GM23248 (cell line): ENCODE results near the gene EGFR. TPM values are rescaled to one million over a fixed set of nuclear protein-coding genes. Genes with fewer than 3 reads are reported as not detected.

ENCODE experiments used
- DNase-seq: peaks from one replicate; pipeline ENCODE4 v3.0.0-alpha.2; 2015
- H2AFZ ChIP-seq: fragments of 200-600 bp; sonication (generic); 2 replicates; pipeline ENCODE4 v1.6.1; 2016; ENCODE audit warnings: antibody characterized with exemption
- H3F3A ChIP-seq: fragments of 200-600 bp; sonication (generic); 2 replicates; pipeline ENCODE4 v1.6.1; 2016; ENCODE audit warnings: mild to moderate bottlenecking, antibody characterized with exemption, mixed run types; ENCODE audit not compliant: insufficient read depth
- H3K27ac ChIP-seq: fragments of 200-600 bp; sonication (generic); 2 replicates; pipeline ENCODE4 v1.5.1; 2016; ENCODE audit warnings: mild to moderate bottlenecking
- H3K27me3 ChIP-seq: fragments of 200-600 bp; sonication (generic); replicated peaks from 2 replicates; pipeline ENCODE4 v1.6.1; 2016; ENCODE audit warnings: mild to moderate bottlenecking; ENCODE audit not compliant: insufficient read depth
- H3K36me3 ChIP-seq: fragments of 200-600 bp; sonication (generic); 2 replicates; pipeline ENCODE4 v1.6.1; 2016; ENCODE audit warnings: low read depth, mild to moderate bottlenecking
- H3K4me1 ChIP-seq: fragments of 200-600 bp; sonication (generic); 2 replicates; pipeline ENCODE4 v1.6.1; 2016; ENCODE audit warnings: mild to moderate bottlenecking; ENCODE audit not compliant: insufficient read depth
- H3K4me2 ChIP-seq: fragments of 200-600 bp; sonication (generic); one replicate; pipeline ENCODE4 v1.6.1; 2016; ENCODE audit warnings: mild to moderate bottlenecking; ENCODE audit not compliant: unreplicated experiment
- H3K4me3 ChIP-seq: fragments of 200-600 bp; sonication (generic); 2 replicates; pipeline ENCODE4 v1.5.1; 2016; ENCODE audit warnings: mild to moderate bottlenecking
- H3K79me2 ChIP-seq: fragments of 200-600 bp; sonication (generic); 2 replicates; pipeline ENCODE4 v1.6.1; 2016; ENCODE audit warnings: mild to moderate bottlenecking; ENCODE audit not compliant: insufficient read depth
- H3K9ac ChIP-seq: fragments of 200-600 bp; sonication (generic); 2 replicates; pipeline ENCODE4 v1.6.1; 2016; ENCODE audit warnings: mild to moderate bottlenecking
- H3K9me2 ChIP-seq: fragments of 200-600 bp; sonication (generic); 2 replicates; pipeline ENCODE4 v1.6.1; 2016; ENCODE audit warnings: mixed run types, mild to moderate bottlenecking, moderate library complexity; ENCODE audit not compliant: insufficient read depth
- H3K9me3 ChIP-seq: fragments of 200-600 bp; sonication (generic); one replicate; pipeline ENCODE4 v1.6.1; 2017; ENCODE audit warnings: low read depth
- H4K20me1 ChIP-seq: fragments of 200-600 bp; sonication (generic); 2 replicates; pipeline ENCODE4 v1.6.0; 2016; ENCODE audit not compliant: insufficient read depth
- EZH2 ChIP-seq: fragments of 200-600 bp; sonication (generic); IDR thresholded peaks from 2 replicates; pipeline ENCODE4 v1.6.1; 2018; ENCODE audit warnings: antibody characterized with exemption, mild to moderate bottlenecking; ENCODE audit not compliant: insufficient read depth, poor library complexity, severe bottlenecking
- EZH2phosphoT487 ChIP-seq: fragments of 200-600 bp; sonication (generic); IDR thresholded peaks from 2 replicates; pipeline ENCODE4 v1.6.1; 2018; ENCODE audit warnings: antibody characterized with exemption, moderate library complexity, mild to moderate bottlenecking, low read depth; ENCODE audit not compliant: insufficient read depth
- WGBS, 2 experiments: methylation state at CpG; one replicate each; pipeline ENCODE4 v1.1.6; 2015 to 2017; ENCODE audit warnings: low lambda C conversion rate in 2 of 2, low coverage in 1 of 2; ENCODE audit errors: missing lambda C conversion rate in 2 of 2; 5-methylcytosine and 5-hydroxymethylcytosine counted together
- in situ Hi-C: fragments of 300-500 bp; cut with MboI; formaldehyde crosslinking; loops from 2 replicates; pipeline ENCODE4 v1.15.0; 2020
- polyA plus RNA-seq: library from polyadenylated mRNA; unstranded; fragments of >200 nt; fragmentation: Nextera tagmentation; extraction: Ambion mirVana; gene quantifications from 2 replicates; pipeline ENCODE4 v1.2.1, GENCODE V29; 2016
- total RNA-seq: library from RNA; depleted of rRNA; stranded (reverse); fragments of >200 nt; shearing (Covaris generic); gene quantifications from 2 replicates; pipeline ENCODE4 v1.2.3, GENCODE V29; 2014

EGFR gene
- total and polyA plus RNA-seq, 2 experiments from 2014 or later, result 48.7 to 53.5 TPM

- TF ChIP-seq EZH2, result no peak
- no peak for TF ChIP-seq EZH2phosphoT487
- no peak overlapping the region for H3K27ac ChIP-seq
- peaks cover 30% of the 10 kb centered on the region for H3K36me3 ChIP-seq
- no peaks in the 10 kb centered on the region for H3K9me2 ChIP-seq
- peaks cover 16% of the 10 kb centered on the region for H3K4me1 ChIP-seq
- H3K4me2 ChIP-seq, result no peak overlapping the region
- H3K79me2 ChIP-seq, result peaks cover 27% of the 10 kb centered on the region
- H3K9me3 ChIP-seq, result no peaks in the 10 kb centered on the region
- no peak for DNase-seq
- in situ Hi-C loops, result no loop called here
- WGBS, 2 experiments, result 97 to 98% methylated on average over 6 of the region's 6 CpGs
- H3K9ac ChIP-seq, result no peak overlapping the region
- H3K4me3 ChIP-seq, result no peak overlapping the region
- H2AFZ ChIP-seq, result no peak overlapping the region
- no peaks in the 10 kb centered on the region for H3K27me3 ChIP-seq
- H3F3A ChIP-seq, result peaks cover 45% of the 10 kb centered on the region
- H4K20me1 ChIP-seq, result no peaks in the 10 kb centered on the region
Observed at GRCh38 chr7:55194522-55194921, 175.7 kb downstream of the EGFR start.

- no peak overlapping the region for H3K27ac ChIP-seq
- no peaks in the 10 kb centered on the region for H3K9me3 ChIP-seq
- H3K9ac ChIP-seq, result no peak overlapping the region
- DNase-seq, result no peak
- no peaks in the 10 kb centered on the region for H3K9me2 ChIP-seq
- no peaks in the 10 kb centered on the region for H3K27me3 ChIP-seq
- TF ChIP-seq EZH2phosphoT487, result no peak
- TF ChIP-seq EZH2, result no peak
- in situ Hi-C loops, result no loop called here
- H3K79me2 ChIP-seq, result peaks cover 27% of the 10 kb centered on the region
- 88 to 91% methylated on average over 8 of the region's 8 CpGs for WGBS, 2 experiments
- no peaks in the 10 kb centered on the region for H3K4me1 ChIP-seq
- no peak overlapping the region for H2AFZ ChIP-seq
- no peaks in the 10 kb centered on the region for H4K20me1 ChIP-seq
- peaks cover 57% of the 10 kb centered on the region for H3K36me3 ChIP-seq
- peaks cover 21% of the 10 kb centered on the region for H3F3A ChIP-seq
- no peak overlapping the region for H3K4me2 ChIP-seq
- H3K4me3 ChIP-seq, result no peak overlapping the region
Observed at GRCh38 chr7:55198634-55199392, 180.0 kb downstream of the EGFR start.

- no peaks in the 10 kb centered on the region for H4K20me1 ChIP-seq
- H3F3A ChIP-seq, result peaks cover 23% of the 10 kb centered on the region
- 30 to 36% methylated on average over 1 of the region's 1 CpG for WGBS, 2 experiments
- TF ChIP-seq EZH2 (no peak), EZH2phosphoT487 (no peak)
- no peak overlapping the region for H3K4me2 ChIP-seq
- peaks cover 27% of the 10 kb centered on the region for H3K79me2 ChIP-seq
- H3K4me3 ChIP-seq, result no peak overlapping the region
- no peak overlapping the region for H3K9ac ChIP-seq
- in situ Hi-C loops, result no loop called here
- H3K4me1 ChIP-seq, result no peaks in the 10 kb centered on the region
- no peaks in the 10 kb centered on the region for H3K9me3 ChIP-seq
- H3K9me2 ChIP-seq, result no peaks in the 10 kb centered on the region
- no peak for DNase-seq
- H3K36me3 ChIP-seq, result peaks cover 60% of the 10 kb centered on the region
- no peak overlapping the region for H2AFZ ChIP-seq
- H3K27me3 ChIP-seq, result no peaks in the 10 kb centered on the region
- no peak overlapping the region for H3K27ac ChIP-seq
Observed at GRCh38 chr7:55199418-55199817, 180.6 kb downstream of the EGFR start.

- Histone ChIP-seq H3K27me3 (no peaks in the 10 kb centered on the region), H4K20me1 (no peaks in the 10 kb centered on the region), H3K4me3 (no peak overlapping the region), H3K27ac (no peak overlapping the region), H3K9me2 (no peaks in the 10 kb centered on the region), H3K79me2 (peaks cover 17% of the 10 kb centered on the region), H3K4me1 (no peaks in the 10 kb centered on the region), H3K9ac (no peak overlapping the region), H3F3A (peaks cover 26% of the 10 kb centered on the region), H3K36me3 (peaks cover 63% of the 10 kb centered on the region), H2AFZ (no peak overlapping the region), H3K9me3 (no peaks in the 10 kb centered on the region), H3K4me2 (no peak overlapping the region)
- TF ChIP-seq EZH2 (no peak), EZH2phosphoT487 (no peak)
- in situ Hi-C loops, result no loop called here
- WGBS, 2 experiments, result 89% methylated on average over 11 of the region's 11 CpGs
- no peak for DNase-seq
Observed at GRCh38 chr7:55200441-55200840, 181.6 kb downstream of the EGFR start.
